Uterus (tissue), 4 donors: ENCODE results near the gene VCX2. TPM values are rescaled to one million over a fixed set of nuclear protein-coding genes. Genes with fewer than 3 reads are reported as not detected.
"Not testable (repeated sequence)": the region's sequence is repeated elsewhere in the genome, so short reads cannot be mapped to it uniquely, and the experiment has no call there.

Experiments
- DNase-seq, 2 donors: peaks; one replicate each; pipeline ENCODE4 v3.0.0-alpha.2; 2019 to 2020
- H3K27ac ChIP-seq, 2 donors: fragments of 200-600 bp; sonication (generic); 1 replicate in 1 of 2; 2 replicates in 1 of 2; pipeline ENCODE4 v1.5.1; 2016 to 2018
- H3K27me3 ChIP-seq, 2 donors: fragments of 200-600 bp; sonication (generic); one replicate each; pipeline ENCODE4 v1.5.1; 2018 to 2019; ENCODE audit warnings: control low read depth in 1 of 2
- H3K36me3 ChIP-seq, 2 donors: fragments of 200-600 bp; sonication (generic); one replicate each; pipeline ENCODE4 v1.5.1; 2019; ENCODE audit warnings: control low read depth in 1 of 2
- H3K4me1 ChIP-seq, 2 donors: fragments of 200-600 bp; sonication (generic); one replicate each; pipeline ENCODE4 v1.5.1; 2018 to 2019; ENCODE audit warnings: control low read depth in 1 of 2
- H3K4me3 ChIP-seq, 2 donors: fragments of 200-600 bp; sonication (generic); 1 replicate in 1 of 2; 2 replicates in 1 of 2; pipeline ENCODE4 v1.5.1; 2018 to 2019; ENCODE audit warnings: mild to moderate bottlenecking in 1 of 2
- H3K9me3 ChIP-seq, 2 donors: fragments of 200-600 bp; sonication (generic); one replicate each; pipeline ENCODE4 v1.5.1; 2019; ENCODE audit warnings: control low read depth in 1 of 2
- POLR2A ChIP-seq, 2 donors: fragments of 450-650 bp; IDR thresholded peaks; one replicate each; pipeline ENCODE4 v1.6.1; 2016; ENCODE audit warnings: antibody characterized with exemption in 2 of 2, mild to moderate bottlenecking in 1 of 2, moderate library complexity in 1 of 2
- intact Hi-C: fragments of 100-400 bp; cut with DNase I; formaldehyde crosslinking; loops from one replicate; pipeline ENCODE4 v1.15.1; 2023; ENCODE audit warnings: low total_unique reads
- microRNA counts, 2 donors: library from miRNA; unstranded; fragments of <30 nt; microRNA quantifications; one replicate each; lab custom pipeline; 2016 to 2017
- microRNA-seq: library from miRNA; unstranded; fragments of <30 nt; microRNA quantifications from one replicate; pipeline ENCODE4, GENCODE V29; 2016; ENCODE audit warnings: borderline microRNAs expressed, borderline replicate concordance
- small RNA-seq: library from RNA; depleted of rRNA; stranded (forward); fragments of <200 nt; gene quantifications from one replicate; pipeline ENCODE3, GENCODE V24; 2016
- total RNA-seq, 4 donors: library from RNA; depleted of rRNA in 3 of 4; stranded (reverse); fragments of >200 nt in 3 of 4; gene quantifications; one replicate each; pipeline versions ENCODE4 v1.1.0 to v1.2.4, GENCODE V29; 2014 to 2023
- TF ChIP-seq, protein P1 (sequence below), 4 experiments: fragments of 200-600 bp in 2 of 4; fragments of 450-650 bp in 2 of 4; sonication (generic) in 2 of 4; IDR thresholded peaks; one replicate each; pipeline ENCODE4 v1.5.1; 2016 to 2019; ENCODE audit warnings: antibody characterized with exemption in 4 of 4, mild to moderate bottlenecking in 2 of 4, moderate library complexity in 1 of 4
- donor health status: DM: yes; HTN: yes; CAD: no.

VCX2 gene
- total RNA-seq, 4 donors from 2014 or later = not detected

DNA sequence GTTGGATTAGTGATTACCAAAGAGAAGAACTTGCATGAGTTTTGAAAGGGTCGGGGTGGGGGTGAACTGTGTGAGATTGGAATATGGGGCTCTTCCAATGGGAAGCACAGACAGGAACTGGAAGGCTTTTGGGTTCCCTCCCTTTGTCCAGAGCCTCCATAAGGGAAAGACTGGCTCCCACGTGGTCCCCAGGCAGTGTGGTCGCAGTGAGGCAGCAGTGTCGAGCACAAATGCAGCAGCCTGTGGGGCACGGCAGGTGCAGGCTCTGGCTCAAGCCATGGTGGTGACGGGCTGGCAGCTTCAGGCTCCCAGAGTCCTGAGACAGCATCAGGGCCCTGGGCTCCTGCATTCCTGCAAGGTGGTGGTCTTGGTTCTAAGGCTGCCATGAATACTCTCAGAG, 45.5 kb downstream of the VCX2 start:
- Histone ChIP-seq H3K4me3 (no peak overlapping the region), H3K27me3 (no peaks in the 10 kb centered on the region), H3K27ac (no peak overlapping the region), H3K36me3 (no peaks in the 10 kb centered on the region), H3K9me3 (no peaks in the 10 kb centered on the region), H3K4me1 (no peaks in the 10 kb centered on the region)
- TF ChIP-seq POLR2A (IDR thresholded peaks at IDR 0.05) = no peak
- TF ChIP-seq, protein P1, sequence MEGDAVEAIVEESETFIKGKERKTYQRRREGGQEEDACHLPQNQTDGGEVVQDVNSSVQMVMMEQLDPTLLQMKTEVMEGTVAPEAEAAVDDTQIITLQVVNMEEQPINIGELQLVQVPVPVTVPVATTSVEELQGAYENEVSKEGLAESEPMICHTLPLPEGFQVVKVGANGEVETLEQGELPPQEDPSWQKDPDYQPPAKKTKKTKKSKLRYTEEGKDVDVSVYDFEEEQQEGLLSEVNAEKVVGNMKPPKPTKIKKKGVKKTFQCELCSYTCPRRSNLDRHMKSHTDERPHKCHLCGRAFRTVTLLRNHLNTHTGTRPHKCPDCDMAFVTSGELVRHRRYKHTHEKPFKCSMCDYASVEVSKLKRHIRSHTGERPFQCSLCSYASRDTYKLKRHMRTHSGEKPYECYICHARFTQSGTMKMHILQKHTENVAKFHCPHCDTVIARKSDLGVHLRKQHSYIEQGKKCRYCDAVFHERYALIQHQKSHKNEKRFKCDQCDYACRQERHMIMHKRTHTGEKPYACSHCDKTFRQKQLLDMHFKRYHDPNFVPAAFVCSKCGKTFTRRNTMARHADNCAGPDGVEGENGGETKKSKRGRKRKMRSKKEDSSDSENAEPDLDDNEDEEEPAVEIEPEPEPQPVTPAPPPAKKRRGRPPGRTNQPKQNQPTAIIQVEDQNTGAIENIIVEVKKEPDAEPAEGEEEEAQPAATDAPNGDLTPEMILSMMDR (IDR thresholded peaks at IDR 0.05) = no peak
- no peak for DNase-seq
- intact Hi-C loops = no loop called here

DNA sequence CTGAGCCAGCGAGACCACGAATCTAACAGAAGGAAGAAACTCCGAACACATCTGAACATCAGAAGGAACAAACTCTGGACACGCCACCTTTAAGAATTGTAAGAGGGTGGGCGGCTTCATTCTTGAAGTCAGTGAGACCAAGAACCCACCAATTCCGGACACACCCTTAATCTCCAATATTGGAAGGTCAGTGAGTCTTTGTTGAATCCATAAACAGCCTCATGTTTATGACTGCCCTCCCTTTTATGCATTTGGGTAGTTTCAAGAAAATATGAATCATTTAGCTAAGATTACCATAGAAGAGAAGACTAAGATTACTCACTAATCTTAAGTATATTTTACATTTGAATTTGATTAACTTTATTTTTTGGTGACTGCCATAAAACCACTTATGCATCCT, 48.5 kb downstream of the VCX2 start:
- Histone ChIP-seq H3K36me3 (no peaks in the 10 kb centered on the region), H3K27ac (no peak overlapping the region), H3K9me3 (no peaks in the 10 kb centered on the region), H3K4me1 (no peaks in the 10 kb centered on the region), H3K27me3 (no peaks in the 10 kb centered on the region), H3K4me3 (no peak overlapping the region)
- no peak for DNase-seq
- no peak for TF ChIP-seq POLR2A (IDR thresholded peaks at IDR 0.05)
- TF ChIP-seq, protein P1 (IDR thresholded peaks at IDR 0.05) = no peak
- intact Hi-C loops = no loop called here

DNA sequence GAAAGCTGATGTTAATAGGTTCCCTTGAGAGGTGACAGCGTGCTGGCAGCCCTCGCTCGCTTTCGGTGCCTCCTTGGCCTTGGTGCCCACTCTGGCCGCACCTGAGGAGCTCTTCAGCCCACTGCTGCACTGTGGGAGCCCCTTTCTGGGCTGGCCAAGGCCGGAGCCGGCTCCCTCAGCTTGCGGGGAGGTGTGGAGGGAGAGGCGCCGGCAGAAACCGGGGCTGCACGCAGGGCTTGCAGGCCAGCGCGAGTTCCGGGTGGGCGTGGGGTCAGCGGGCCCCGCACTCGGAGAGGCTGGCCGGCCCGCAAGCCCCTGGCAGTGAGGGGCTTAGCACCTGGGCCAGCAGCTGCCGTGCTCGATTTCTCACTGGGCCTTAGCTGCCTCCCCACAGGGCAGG, 49.7 kb downstream of the VCX2 start:
- H3K36me3 ChIP-seq, intact Hi-C loops, H3K4me3 ChIP-seq, H3K4me1 ChIP-seq, H3K27me3 ChIP-seq, H3K9me3 ChIP-seq, DNase-seq, H3K27ac ChIP-seq: not testable (repeated sequence)

MicroRNAs encoded within 50 kb of the gene (microRNA counts, 767-probe panel; counts per million panel counts)
- 0 counts per million in 2 donors for microRNA hsa-miR-651 (lab: Ali Mortazavi, UCI)

Small RNA genes within 50 kb of the gene (microRNA-seq; reads per million reads assigned to microRNA genes)
- 2.5 reads per million for gene MIR651

Small RNA genes within 50 kb of the gene (small RNA-seq; reads per million reads assigned to genes)
- gene MIR651 = not detected

Other genes starting within 250 kb of the VCX2 start
- gene PNPLA4, start 243.9 kb downstream of the VCX2 start, total RNA-seq = 10 to 100 TPM in 3 of 4 donors, 1 to 10 TPM in 1; 1.8 to 17.4 (median 11.3) TPM